Measurements from ENCODE around the gene SH3RF2. TPM values are rescaled to one million over a fixed set of nuclear protein-coding genes. Genes with fewer than 3 reads are reported as not detected.

The SH3RF2 gene
- total and polyA plus RNA-seq, 2 donors (not counting 1 experiment from before 2014, with no cell fraction given): 0.03 TPM; not detected in 1

DNA sequence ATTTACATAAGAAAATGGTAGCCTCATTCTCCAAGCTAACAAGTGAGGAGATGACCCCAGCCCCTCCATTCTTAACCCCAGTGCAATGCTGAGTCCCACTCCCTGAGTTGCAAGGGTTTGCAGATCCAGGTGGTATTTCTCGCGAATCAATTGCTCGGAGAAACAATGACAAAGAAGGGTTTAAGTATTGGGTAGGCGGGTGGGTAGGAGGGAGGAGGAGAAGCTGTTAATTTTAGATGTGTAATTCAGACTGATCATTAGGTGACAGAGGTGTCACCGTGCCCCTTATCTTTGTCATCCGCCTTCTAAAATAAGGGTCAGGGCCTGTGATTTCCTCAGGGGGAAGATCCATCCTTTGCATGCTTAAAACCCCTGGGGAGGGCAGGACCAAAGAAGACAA is 17.0 kb upstream of the SH3RF2 start:
- no peaks in the 10 kb centered on the region for H3K4me1 ChIP-seq (ENCODE audit: control insufficient read depth in 2 of 2, insufficient read depth in 2 of 2, low read length in 2 of 2)
- no peaks in the 10 kb centered on the region for H3K27me3 ChIP-seq (replicated peaks in 1 of 4; ENCODE audit: control extremely low read depth in 1 of 4, control insufficient read depth in 3 of 4, insufficient read depth in 4 of 4, low read length in 3 of 4)
- no peak overlapping the region for H2AFZ ChIP-seq (ENCODE audit: insufficient read depth, low read depth, low read length, poor library complexity, severe bottlenecking)
- no peaks in the 10 kb centered on the region for H4K20me1 ChIP-seq (ENCODE audit: control insufficient read depth, insufficient read depth, low read length, poor library complexity, severe bottlenecking)
- POLR2A ChIA-PET: no interaction called here
- no peaks in the 10 kb centered on the region for H3K4me1 Mint-ChIP-seq
- H3K9ac ChIP-seq (ENCODE audit: low read length): no peak overlapping the region
- no peak overlapping the region for H3K27ac Mint-ChIP-seq
- TF ChIP-seq EZH2 (IDR thresholded peaks at IDR 0.05; ENCODE audit: borderline replicate concordance, insufficient read depth, low read depth, low read length, poor library complexity, severe bottlenecking): no peak
- TF ChIP-seq, protein P1, sequence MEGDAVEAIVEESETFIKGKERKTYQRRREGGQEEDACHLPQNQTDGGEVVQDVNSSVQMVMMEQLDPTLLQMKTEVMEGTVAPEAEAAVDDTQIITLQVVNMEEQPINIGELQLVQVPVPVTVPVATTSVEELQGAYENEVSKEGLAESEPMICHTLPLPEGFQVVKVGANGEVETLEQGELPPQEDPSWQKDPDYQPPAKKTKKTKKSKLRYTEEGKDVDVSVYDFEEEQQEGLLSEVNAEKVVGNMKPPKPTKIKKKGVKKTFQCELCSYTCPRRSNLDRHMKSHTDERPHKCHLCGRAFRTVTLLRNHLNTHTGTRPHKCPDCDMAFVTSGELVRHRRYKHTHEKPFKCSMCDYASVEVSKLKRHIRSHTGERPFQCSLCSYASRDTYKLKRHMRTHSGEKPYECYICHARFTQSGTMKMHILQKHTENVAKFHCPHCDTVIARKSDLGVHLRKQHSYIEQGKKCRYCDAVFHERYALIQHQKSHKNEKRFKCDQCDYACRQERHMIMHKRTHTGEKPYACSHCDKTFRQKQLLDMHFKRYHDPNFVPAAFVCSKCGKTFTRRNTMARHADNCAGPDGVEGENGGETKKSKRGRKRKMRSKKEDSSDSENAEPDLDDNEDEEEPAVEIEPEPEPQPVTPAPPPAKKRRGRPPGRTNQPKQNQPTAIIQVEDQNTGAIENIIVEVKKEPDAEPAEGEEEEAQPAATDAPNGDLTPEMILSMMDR (IDR thresholded peaks at IDR 0.05): no peak
- no peak for DNase-seq
- H3K79me2 ChIP-seq (ENCODE audit: control insufficient read depth, insufficient read depth, low read length): no peaks in the 10 kb centered on the region
- no peak overlapping the region for H3K4me2 ChIP-seq (replicated peaks; ENCODE audit: low read depth, low read length, poor library complexity, severe bottlenecking)
- no peaks in the 10 kb centered on the region for H3K9me3 Mint-ChIP-seq (ENCODE audit: insufficient read depth)
- intact Hi-C loops (cut with micrococcal nuclease): no loop called here
- H3K27me3 Mint-ChIP-seq: peaks cover 8% of the 10 kb centered on the region
- CTCF ChIA-PET: no interaction called here
- no peaks in the 10 kb centered on the region for H3K9me3 ChIP-seq (ENCODE audit: control extremely low read depth in 1 of 3, control insufficient read depth in 2 of 3, insufficient read depth in 1 of 3, low read length in 2 of 3)
- no peaks in the 10 kb centered on the region for H3K36me3 ChIP-seq (replicated peaks in 1 of 2; ENCODE audit: control extremely low read depth in 1 of 2, control insufficient read depth in 1 of 2, extremely low read depth in 1 of 2, insufficient read depth in 2 of 2, low read length in 1 of 2)
- 92% methylated on average over 5 of the region's 6 CpGs for WGBS (ENCODE audit: insufficient coverage)
- no peak overlapping the region for H3K4me3 Mint-ChIP-seq
- H3K4me3 ChIP-seq (ENCODE audit: control extremely low read depth in 1 of 5, extremely low read depth in 1 of 5, insufficient read depth in 1 of 5, low read depth in 2 of 5, low read length in 4 of 5): no peak overlapping the region
- no peak overlapping the region for H3K27ac ChIP-seq (ENCODE audit: low read length in 2 of 2)
- no peak for ATAC-seq (ENCODE audit: low read depth)

DNA sequence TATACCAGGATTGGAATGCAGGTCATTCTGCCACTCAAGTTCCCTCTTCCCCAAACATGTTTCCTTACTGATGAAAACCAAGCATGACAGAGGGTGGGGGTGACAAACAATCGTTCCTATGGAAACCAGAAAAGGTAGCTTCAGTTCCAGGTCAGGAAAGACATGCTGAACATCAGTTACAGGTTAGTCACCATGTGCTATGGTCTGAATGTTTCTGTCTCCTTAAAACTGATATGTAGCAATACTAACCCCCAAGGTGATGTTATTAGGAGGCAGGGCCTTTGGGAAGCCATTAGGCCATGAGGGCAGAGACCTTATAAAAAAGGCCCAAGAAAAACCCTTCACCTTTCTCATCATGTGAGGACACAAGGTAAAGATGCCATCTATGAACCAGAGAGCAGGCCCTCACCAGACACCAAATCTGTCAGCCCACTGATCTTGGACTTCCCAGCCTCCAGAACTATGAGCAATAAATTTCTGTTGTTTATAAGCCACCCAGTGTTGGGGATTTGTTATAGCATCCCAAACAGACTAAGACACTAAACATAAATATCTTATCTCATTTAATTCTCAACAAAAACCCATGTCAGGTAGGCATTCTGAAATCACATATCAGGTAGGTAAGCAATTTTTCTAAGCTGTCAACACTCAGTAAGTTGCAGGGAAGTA is 15.7 kb upstream of the SH3RF2 start:
- Histone ChIP-seq H4K20me1 (ENCODE audit: control insufficient read depth, insufficient read depth, low read length, poor library complexity, severe bottlenecking) (no peaks in the 10 kb centered on the region), H3K9ac (ENCODE audit: low read length) (no peak overlapping the region), H3K4me3 (ENCODE audit: control extremely low read depth in 1 of 5, extremely low read depth in 1 of 5, insufficient read depth in 1 of 5, low read depth in 2 of 5, low read length in 4 of 5) (no peak overlapping the region), H2AFZ (ENCODE audit: insufficient read depth, low read depth, low read length, poor library complexity, severe bottlenecking) (no peak overlapping the region), H3K27me3 (replicated peaks in 1 of 4; ENCODE audit: control extremely low read depth in 1 of 4, control insufficient read depth in 3 of 4, insufficient read depth in 4 of 4, low read length in 3 of 4) (no peaks in the 10 kb centered on the region), H3K9me3 (ENCODE audit: control extremely low read depth in 1 of 3, control insufficient read depth in 2 of 3, insufficient read depth in 1 of 3, low read length in 2 of 3) (no peaks in the 10 kb centered on the region), H3K79me2 (ENCODE audit: control insufficient read depth, insufficient read depth, low read length) (no peaks in the 10 kb centered on the region), H3K36me3 (replicated peaks in 1 of 2; ENCODE audit: control extremely low read depth in 1 of 2, control insufficient read depth in 1 of 2, extremely low read depth in 1 of 2, insufficient read depth in 2 of 2, low read length in 1 of 2) (no peaks in the 10 kb centered on the region), H3K27ac (ENCODE audit: low read length in 2 of 2) (no peak overlapping the region), H3K4me1 (ENCODE audit: control insufficient read depth in 2 of 2, insufficient read depth in 2 of 2, low read length in 2 of 2) (no peaks in the 10 kb centered on the region), H3K4me2 (replicated peaks; ENCODE audit: low read depth, low read length, poor library complexity, severe bottlenecking) (no peak overlapping the region)
- intact Hi-C loops (cut with micrococcal nuclease): no loop called here
- ChIA-PET CTCF (no interaction called here), POLR2A (no interaction called here)
- TF ChIP-seq EZH2 (IDR thresholded peaks at IDR 0.05; ENCODE audit: borderline replicate concordance, insufficient read depth, low read depth, low read length, poor library complexity, severe bottlenecking): no peak
- TF ChIP-seq, protein P1 (IDR thresholded peaks at IDR 0.05): no peak
- 80% methylated on average over 1 of the region's 1 CpG for WGBS (ENCODE audit: insufficient coverage)
- Mint-ChIP-seq H3K27ac (no peak overlapping the region), H3K27me3 (peaks cover 4% of the 10 kb centered on the region), H3K4me1 (no peaks in the 10 kb centered on the region), H3K9me3 (ENCODE audit: insufficient read depth) (no peaks in the 10 kb centered on the region), H3K4me3 (no peak overlapping the region)
- ATAC-seq (ENCODE audit: low read depth) (no peak), DNase-seq (no peak)

Data from B cell (primary cell).